HFF-Myc (cell line): Measurements from ENCODE around the gene CDH4.

Source experiments
- DNase-seq: peaks from one replicate; pipeline ENCODE4 v3.0.0-alpha.2; 2011; ENCODE audit warnings: low read depth; ENCODE audit errors: extremely low read depth
- H3K4me3 ChIP-seq: replicated peaks from 2 replicates; pipeline ENCODE4 v1.5.1; 2011; ENCODE audit warnings: low read depth, mild to moderate bottlenecking, control low read depth, low read length
- CTCF ChIP-seq: IDR thresholded peaks from 2 replicates; pipeline ENCODE4 v1.5.1; 2012; ENCODE audit warnings: mild to moderate bottlenecking, low read depth, low read length, control low read depth; ENCODE audit errors: missing control alignments

CDH4 gene

GRCh38 chr20:61742097-61742825, 490.2 kb downstream of the CDH4 start:
- TF ChIP-seq CTCF = no peak
- DNase-seq = no peak
- no peak overlapping the region for H3K4me3 ChIP-seq

- H3K4me3 ChIP-seq = no peak overlapping the region
- DNase-seq = no peak
- no peak for TF ChIP-seq CTCF
Observed at GRCh38 chr20:61743606-61744005, 491.5 kb downstream of the CDH4 start.

- TF ChIP-seq CTCF = no peak
- no peak overlapping the region for H3K4me3 ChIP-seq
- DNase-seq = no peak
Observed at GRCh38 chr20:61744691-61745396, 492.8 kb downstream of the CDH4 start.

GRCh38 chr20:61745397-61746146, 493.5 kb downstream of the CDH4 start:
- no peak for TF ChIP-seq CTCF
- no peak overlapping the region for H3K4me3 ChIP-seq
- no peak for DNase-seq

GRCh38 chr20:61746147-61746646, 494.1 kb downstream of the CDH4 start:
- DNase-seq = no peak
- no peak for TF ChIP-seq CTCF
- H3K4me3 ChIP-seq = no peak overlapping the region

- H3K4me3 ChIP-seq = no peak overlapping the region
- no peak for TF ChIP-seq CTCF
- no peak for DNase-seq
Observed at GRCh38 chr20:61746781-61747180, 494.7 kb downstream of the CDH4 start.
